ENCODE results near the gene MNX1.

The MNX1 gene

GRCh38 chr7:156979711-156980110 lies 30.8 kb downstream of the MNX1 start:
- DNase-seq (ENCODE audit: low read depth in 2 of 3, low spot score in 1 of 3), result no peak

GRCh38 chr7:156979007-156979606 lies 31.4 kb downstream of the MNX1 start:
- no peak for DNase-seq (ENCODE audit: low read depth in 2 of 3, low spot score in 1 of 3)

DNA sequence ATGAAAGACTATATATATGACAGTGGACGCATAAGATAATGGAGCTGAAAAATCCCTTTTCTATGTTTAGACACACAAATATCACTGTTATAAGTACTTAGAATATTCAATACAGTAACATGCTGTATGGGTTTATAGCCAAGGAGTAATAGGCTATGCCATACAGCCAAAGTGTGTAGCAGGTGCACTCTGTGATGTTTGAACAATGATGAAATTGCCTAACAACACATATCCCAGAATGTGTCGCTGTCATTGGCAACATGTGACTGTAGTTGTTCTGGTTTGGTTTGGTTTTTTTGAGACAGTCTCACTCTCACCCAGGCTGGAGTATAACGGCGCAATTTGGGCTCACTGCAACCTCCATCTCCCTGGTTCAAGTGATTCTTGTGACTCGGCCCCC lies 34.8 kb downstream of the MNX1 start:
- no peak for DNase-seq (ENCODE audit: low read depth in 2 of 3, low spot score in 1 of 3)

DNA sequence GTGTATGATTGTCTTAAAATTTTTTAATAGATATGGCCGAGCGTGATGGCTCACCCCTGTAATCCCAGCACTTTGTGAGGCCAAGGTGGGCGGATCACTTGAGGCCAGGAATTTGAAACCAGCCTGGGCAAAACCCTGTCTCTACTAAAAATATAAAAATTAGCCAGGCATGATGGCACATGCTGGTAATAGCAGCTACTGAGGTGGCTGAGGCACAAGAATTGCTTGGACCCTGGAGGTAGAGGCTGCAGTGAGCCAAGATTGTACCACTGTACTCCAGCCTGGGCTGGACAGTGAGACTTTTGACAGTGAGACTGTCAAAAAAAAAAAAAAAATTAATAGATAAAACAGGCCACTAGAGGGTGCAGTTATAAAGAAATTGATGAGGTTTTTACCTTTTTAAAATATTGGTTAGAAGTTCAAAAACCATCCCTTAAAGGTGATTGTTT lies 40.5 kb downstream of the MNX1 start:
- DNase-seq (ENCODE audit: low read depth in 2 of 3, low spot score in 1 of 3), result no peak

DNA sequence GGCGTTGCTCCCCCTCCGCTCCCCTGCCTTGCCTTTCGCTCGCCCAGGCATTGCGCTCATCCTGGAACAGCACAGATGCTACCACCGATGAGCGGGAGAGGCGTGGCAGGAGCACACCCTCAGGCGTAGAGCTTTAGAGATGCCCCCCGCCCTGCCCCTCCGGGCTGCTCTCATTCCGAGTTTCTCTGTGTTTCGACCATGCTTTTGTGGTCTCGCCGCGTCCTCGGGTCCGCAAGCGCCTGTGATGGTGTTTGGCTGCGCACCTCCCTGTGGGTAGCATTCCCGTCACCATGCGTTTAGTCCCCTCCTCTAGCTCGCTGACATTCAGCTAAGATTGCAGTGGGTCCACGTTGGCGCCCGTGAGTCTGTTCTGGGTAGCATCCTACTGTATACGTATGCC lies 42.3 kb downstream of the MNX1 start:
- no peak for DNase-seq (ENCODE audit: low read depth in 2 of 3, low spot score in 1 of 3)

DNA sequence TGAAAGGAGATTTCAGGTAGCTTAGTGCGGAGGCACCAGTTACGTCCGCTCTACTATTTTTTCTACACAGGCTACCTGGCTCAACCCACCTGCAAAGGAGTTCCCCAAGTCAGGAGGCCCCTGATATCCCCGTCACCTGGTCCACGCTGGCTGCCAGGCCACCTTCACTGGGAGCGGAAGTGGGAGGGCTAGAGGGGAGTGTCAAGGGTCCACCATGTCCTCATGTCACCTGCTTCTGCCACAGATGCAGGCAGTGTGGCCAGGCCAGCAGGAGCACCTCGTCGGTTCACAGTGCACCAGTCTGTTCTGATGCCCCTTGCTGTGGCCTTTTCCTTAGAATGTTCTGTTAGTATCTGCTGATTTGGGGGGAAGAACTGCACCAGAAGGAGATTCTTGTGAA lies 44.1 kb downstream of the MNX1 start:
- DNase-seq (ENCODE audit: low read depth in 2 of 3, low spot score in 1 of 3), result no peak

DNA sequence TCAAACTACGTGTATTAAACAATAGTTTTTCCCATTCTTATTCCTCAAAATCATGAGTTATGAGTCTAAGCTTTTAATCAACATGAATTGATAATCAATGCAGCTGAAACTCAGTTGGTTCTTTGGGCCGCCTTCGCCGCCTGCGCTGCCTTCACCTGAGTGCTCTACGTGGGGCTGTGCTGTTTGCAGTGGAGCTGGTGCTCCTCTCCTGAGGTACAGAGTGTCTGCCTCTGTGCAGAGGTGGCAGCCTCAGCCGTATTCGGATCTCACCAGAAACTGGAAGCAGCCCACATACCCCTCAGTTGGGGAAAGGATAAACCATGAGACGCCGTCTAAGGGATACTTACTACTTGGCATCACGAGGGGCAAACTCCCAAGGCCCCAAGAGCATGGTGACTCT lies 45.5 kb downstream of the MNX1 start:
- no peak for DNase-seq (ENCODE audit: low read depth in 2 of 3, low spot score in 1 of 3)

DNA sequence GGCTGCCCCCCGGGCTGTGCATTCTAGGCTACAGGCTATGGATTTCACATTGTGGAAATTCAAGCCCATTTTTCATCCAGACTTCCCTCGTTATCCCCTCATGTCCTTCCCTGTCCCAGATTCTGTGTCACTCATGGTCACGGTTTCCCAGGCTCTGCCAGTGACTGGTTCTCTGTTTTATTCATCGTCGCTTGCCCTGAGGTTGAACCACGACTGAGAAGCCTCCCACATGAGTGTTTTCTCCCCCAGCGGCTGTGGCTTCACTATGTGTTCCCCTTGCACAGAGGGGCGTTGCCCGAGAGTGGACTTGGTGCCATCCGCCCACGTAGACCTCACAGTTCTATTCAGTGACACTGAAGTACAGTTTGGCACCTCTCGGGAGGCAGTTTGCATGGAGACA lies 47.0 kb downstream of the MNX1 start:
- no peak for DNase-seq (ENCODE audit: low read depth in 2 of 3, low spot score in 1 of 3)

DNA sequence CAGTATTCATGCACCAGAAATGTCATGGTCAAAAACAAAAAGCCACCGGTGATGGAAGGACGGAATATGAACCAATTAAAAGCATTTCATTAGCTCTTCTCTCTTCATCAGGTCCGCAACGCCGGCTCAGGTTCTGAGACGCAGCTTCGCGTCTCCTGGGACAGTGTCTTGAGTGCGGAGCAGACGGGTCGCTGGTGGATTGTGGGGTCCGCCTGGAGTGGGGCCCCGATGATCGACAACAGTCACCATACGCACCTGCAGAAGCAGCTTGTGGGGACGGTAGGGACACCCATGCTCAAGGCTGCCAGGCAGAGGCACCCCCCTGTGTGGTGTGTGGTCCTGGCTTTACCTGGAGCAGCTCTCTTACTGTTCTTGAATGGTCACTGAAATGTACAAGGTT lies 47.6 kb downstream of the MNX1 start:
- DNase-seq (ENCODE audit: low read depth in 2 of 3, low spot score in 1 of 3), result no peak

DNA sequence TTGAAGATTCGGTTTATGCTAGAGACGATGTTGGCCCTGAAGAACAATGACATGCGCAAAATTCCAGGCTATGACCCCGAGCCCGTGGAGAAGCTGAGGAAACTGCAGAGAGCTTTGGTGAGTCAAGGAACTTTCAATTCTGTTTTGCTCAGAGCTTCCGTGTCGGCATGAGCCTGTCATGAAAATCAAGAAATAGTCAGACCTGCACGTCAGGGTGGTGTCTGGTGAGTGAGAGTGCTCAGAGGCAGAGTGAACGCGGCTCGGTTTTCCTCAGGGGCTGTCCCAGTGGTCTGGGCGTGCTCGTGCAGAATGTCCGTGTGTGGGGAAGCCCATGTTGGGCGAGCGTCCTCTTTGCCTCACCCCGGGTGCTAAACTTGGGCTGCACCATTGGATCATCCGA lies 48.3 kb downstream of the MNX1 start:
- no peak for DNase-seq (ENCODE audit: low read depth in 2 of 3, low spot score in 1 of 3)

GRCh38 chr7:156956727-156957126 lies 53.7 kb downstream of the MNX1 start:
- DNase-seq (ENCODE audit: low read depth in 2 of 3, low spot score in 1 of 3), result no peak

DNA sequence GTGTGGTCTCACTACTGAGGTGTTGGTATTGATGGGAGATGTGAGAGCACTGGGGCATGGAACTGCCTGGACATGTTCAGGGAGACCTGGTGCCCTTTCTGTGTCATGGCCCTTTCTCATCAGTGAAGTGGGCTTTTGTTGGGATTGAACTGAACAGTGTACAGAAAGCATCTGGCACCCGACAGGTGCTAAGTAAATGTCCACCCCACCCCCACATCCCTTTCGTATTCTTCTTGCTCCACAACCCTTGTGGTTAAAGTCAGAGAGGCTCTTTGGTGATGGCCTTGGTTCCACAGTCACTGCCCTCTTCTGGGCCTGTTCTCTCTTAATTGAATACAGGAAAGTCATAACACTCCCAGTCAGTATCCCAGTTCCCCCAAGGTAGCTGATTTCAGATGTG lies 55.5 kb downstream of the MNX1 start:
- no peak for DNase-seq (ENCODE audit: low read depth in 2 of 3, low spot score in 1 of 3)

Measured in stimulated activated CD4-positive, alpha-beta T cell treated with anti-CD3 and anti-CD28 coated beads, Interleukin-12 subunit alpha, Interleukin-12 subunit beta, amount 100 ng/mL, for 48 hours (primary cell).